ENCODE measurements around the gene IQSEC1.
A peak's percentile ranks its signal among the peaks of the same experiment; 100 is the strongest.

The IQSEC1 gene

GRCh38 chr3:13046569-13047274, 26.5 kb downstream of the IQSEC1 start:
- DNase-seq, result no peak

- DNase-seq, result no peak
Observed at GRCh38 chr3:13045904-13046568, 27.2 kb downstream of the IQSEC1 start.

GRCh38 chr3:13045241-13045903, 27.9 kb downstream of the IQSEC1 start:
- DNase-seq, result no peak

- no peak for DNase-seq
Observed at GRCh38 chr3:13044496-13045240, 28.6 kb downstream of the IQSEC1 start.

- no peak for DNase-seq
Observed at GRCh38 chr3:13043656-13044055, 29.6 kb downstream of the IQSEC1 start.

GRCh38 chr3:13042715-13043271, 30.4 kb downstream of the IQSEC1 start:
- no peak for DNase-seq

- no peak for DNase-seq
Observed at GRCh38 chr3:13042127-13042701, 31.0 kb downstream of the IQSEC1 start.

- no peak for DNase-seq
Observed at GRCh38 chr3:13041113-13041776, 32.0 kb downstream of the IQSEC1 start.

GRCh38 chr3:13040361-13041074, 32.7 kb downstream of the IQSEC1 start:
- DNase-seq, result peak; percentile 8 to 16

- DNase-seq, result no peak
Observed at GRCh38 chr3:13039213-13039896, 33.9 kb downstream of the IQSEC1 start.

GRCh38 chr3:13037458-13038117, 35.6 kb downstream of the IQSEC1 start:
- no peak for DNase-seq

GRCh38 chr3:13034861-13035260, 38.4 kb downstream of the IQSEC1 start:
- DNase-seq, result no peak

GRCh38 chr3:13034109-13034800, 39.0 kb downstream of the IQSEC1 start:
- no peak for DNase-seq

GRCh38 chr3:13032206-13032605, 41.0 kb downstream of the IQSEC1 start:
- no peak for DNase-seq

- DNase-seq, result no peak
Observed at GRCh38 chr3:13031621-13032020, 41.6 kb downstream of the IQSEC1 start.

GRCh38 chr3:13030684-13031083, 42.5 kb downstream of the IQSEC1 start:
- no peak for DNase-seq

- no peak for DNase-seq
Observed at GRCh38 chr3:13028010-13028821, 45.0 kb downstream of the IQSEC1 start.

GRCh38 chr3:13027154-13027553, 46.1 kb downstream of the IQSEC1 start:
- DNase-seq, result no peak

- DNase-seq, result no peak
Observed at GRCh38 chr3:13026534-13026933, 46.7 kb downstream of the IQSEC1 start.

Measured in activated CD4-positive, alpha-beta T cell treated with anti-CD3 and anti-CD28 coated beads, Interleukin-2, amount 50 U/mL, for 4 hours (primary cell).